Transverse colon (tissue), 4 donors: ENCODE results near the gene CHST5. TPM values are rescaled to one million over a fixed set of nuclear protein-coding genes. Genes with fewer than 3 reads are reported as not detected.

Experiments
- DNase-seq: peaks from one replicate; pipeline ENCODE4 v3.0.0-alpha.2; 2019
- H3K27ac ChIP-seq, 4 donors: fragments of 200-600 bp; sonication (generic); 2 replicates each; pipeline ENCODE4 v1.5.1; 2016 to 2018; ENCODE audit warnings: inconsistent platforms in 4 of 4
- H3K27me3 ChIP-seq: fragments of 200-600 bp; sonication (generic); 2 replicates; pipeline ENCODE4 v1.5.1; 2017; ENCODE audit warnings: inconsistent platforms
- H3K36me3 ChIP-seq, 4 donors: fragments of 200-600 bp; sonication (generic); 2 replicates each; pipeline ENCODE4 v1.5.1; 2017 to 2019; ENCODE audit warnings: inconsistent platforms in 4 of 4
- H3K4me1 ChIP-seq, 4 donors: fragments of 200-600 bp; sonication (generic); 2 replicates each; pipeline ENCODE4 v1.5.1; 2017 to 2020; ENCODE audit warnings: inconsistent platforms in 4 of 4
- H3K4me3 ChIP-seq, 4 donors: fragments of 200-600 bp; sonication (generic); 1 replicate in 1 of 4; 2 replicates in 3 of 4; pipeline versions ENCODE4 v1.5.1 to v1.6.1; 2017 to 2019; ENCODE audit warnings: inconsistent platforms in 4 of 4
- H3K9me3 ChIP-seq, 2 donors: fragments of 200-600 bp; sonication (generic); 2 replicates each; pipeline ENCODE4 v1.5.1; 2017 to 2019; ENCODE audit warnings: inconsistent platforms in 2 of 2
- EP300 ChIP-seq: sonication (generic); formaldehyde crosslinking; IDR thresholded peaks from one replicate; pipeline ENCODE4 v1.6.1; 2017; ENCODE audit warnings: antibody characterized with exemption, low read depth
- POLR2A ChIP-seq: fragments of 450-650 bp; IDR thresholded peaks from one replicate; pipeline ENCODE4 v1.6.1; 2016; ENCODE audit warnings: antibody characterized with exemption, mild to moderate bottlenecking, moderate library complexity
- POLR2AphosphoS5 ChIP-seq, 3 donors: sonication (generic); formaldehyde crosslinking; IDR thresholded peaks; one replicate each; pipeline ENCODE4 v1.6.1; 2016; ENCODE audit warnings: antibody characterized with exemption in 3 of 3
- WGBS, 2 donors: methylation state at CpG; one replicate each; pipeline ENCODE4 v1.1.5; 2018; ENCODE audit warnings: low coverage in 1 of 2; 5-methylcytosine and 5-hydroxymethylcytosine counted together
- in situ Hi-C, 4 donors: fragments of 200-750 bp; cut with MboI; loops; one replicate each; pipeline versions ENCODE4 v1.15.0 to v1.15.1; 2017; ENCODE audit warnings: low sequenced_read_pairs in 3 of 4, low pct_ligation_motif_present in 1 of 4, low pct_unique_long_range_greater_than_20kb in 1 of 4
- intact Hi-C: fragments of 100-400 bp; cut with DNase I; formaldehyde crosslinking; loops from one replicate; pipeline ENCODE4 v1.15.1; 2023; ENCODE audit warnings: low total_unique reads
- total RNA-seq, 4 donors: library from RNA; depleted of rRNA; stranded (reverse); fragments of >200 nt; gene quantifications; one replicate each; pipeline ENCODE4 v1.1.0, GENCODE V29; 2016
- TF ChIP-seq, protein P1 (sequence below), 5 experiments: fragments of 200-600 bp in 3 of 5; fragments of 450-650 bp in 2 of 5; sonication (generic) in 3 of 5; IDR thresholded peaks; 1 replicate in 2 of 5; 2 replicates in 3 of 5; pipeline ENCODE4 v1.5.1; 2016 to 2017; ENCODE audit warnings: antibody characterized with exemption in 5 of 5, inconsistent platforms in 3 of 5, mild to moderate bottlenecking in 2 of 5, moderate library complexity in 1 of 5

CHST5 gene
- total RNA-seq, result 10 to 100 TPM; 17.6 to 52.0 (median 33.8) TPM

DNA sequence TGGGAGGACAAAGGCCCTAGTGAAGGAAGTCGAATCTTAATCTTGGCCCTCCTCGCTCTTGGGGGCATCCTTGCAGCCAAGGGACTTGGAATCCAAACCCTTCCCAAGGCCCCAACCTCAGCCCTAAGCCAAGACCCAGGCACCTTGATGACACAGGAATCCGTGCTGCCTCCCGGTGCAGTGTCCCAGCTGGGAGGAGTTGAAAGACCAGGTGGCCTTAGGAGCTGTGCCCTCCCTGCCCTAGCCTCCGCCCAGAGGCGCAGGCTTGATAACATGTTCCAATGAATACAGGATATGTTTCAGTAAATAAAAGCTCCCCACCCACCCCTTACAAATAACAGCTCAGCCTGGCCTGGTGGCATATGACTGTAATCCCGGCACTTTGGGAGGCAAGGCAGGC lies at the start of gene CHST5:
Gene CHST5 (minus strand): TSS at position 208 of the 400 bp plus-strand sequence. CDS start 5,724 bp downstream, outside the sequence.
- TF ChIP-seq POLR2AphosphoS5 (IDR thresholded peaks at IDR 0.05) (peak; percentile 47 to 88 (median 73)), POLR2A (peak; percentile 75)
- TF ChIP-seq, protein P1, sequence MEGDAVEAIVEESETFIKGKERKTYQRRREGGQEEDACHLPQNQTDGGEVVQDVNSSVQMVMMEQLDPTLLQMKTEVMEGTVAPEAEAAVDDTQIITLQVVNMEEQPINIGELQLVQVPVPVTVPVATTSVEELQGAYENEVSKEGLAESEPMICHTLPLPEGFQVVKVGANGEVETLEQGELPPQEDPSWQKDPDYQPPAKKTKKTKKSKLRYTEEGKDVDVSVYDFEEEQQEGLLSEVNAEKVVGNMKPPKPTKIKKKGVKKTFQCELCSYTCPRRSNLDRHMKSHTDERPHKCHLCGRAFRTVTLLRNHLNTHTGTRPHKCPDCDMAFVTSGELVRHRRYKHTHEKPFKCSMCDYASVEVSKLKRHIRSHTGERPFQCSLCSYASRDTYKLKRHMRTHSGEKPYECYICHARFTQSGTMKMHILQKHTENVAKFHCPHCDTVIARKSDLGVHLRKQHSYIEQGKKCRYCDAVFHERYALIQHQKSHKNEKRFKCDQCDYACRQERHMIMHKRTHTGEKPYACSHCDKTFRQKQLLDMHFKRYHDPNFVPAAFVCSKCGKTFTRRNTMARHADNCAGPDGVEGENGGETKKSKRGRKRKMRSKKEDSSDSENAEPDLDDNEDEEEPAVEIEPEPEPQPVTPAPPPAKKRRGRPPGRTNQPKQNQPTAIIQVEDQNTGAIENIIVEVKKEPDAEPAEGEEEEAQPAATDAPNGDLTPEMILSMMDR (IDR thresholded peaks at IDR 0.05), result no peak
- Histone ChIP-seq H3K36me3 (no peaks in the 10 kb centered on the region), H3K9me3 (no peaks in the 10 kb centered on the region), H3K27me3 (no peaks in the 10 kb centered on the region), H3K4me3 (peak within 1 kb of the TSS in 3 of 4 donors; percentile 21 to 45 (median 36)), H3K27ac (peak within 1 kb of the TSS; percentile 67 to 83 (median 79)), H3K4me1 (peaks cover 0 to 47% (median 23%) of the 10 kb centered on the region in 4 donors)
- WGBS, 2 donors, result 59 to 60% methylated on average over 1 to 7 of the region's 7 CpGs
- intact Hi-C loops, result no loop called here
- peak; percentile 82 for DNase-seq
- in situ Hi-C loops, result no loop called here

DNA sequence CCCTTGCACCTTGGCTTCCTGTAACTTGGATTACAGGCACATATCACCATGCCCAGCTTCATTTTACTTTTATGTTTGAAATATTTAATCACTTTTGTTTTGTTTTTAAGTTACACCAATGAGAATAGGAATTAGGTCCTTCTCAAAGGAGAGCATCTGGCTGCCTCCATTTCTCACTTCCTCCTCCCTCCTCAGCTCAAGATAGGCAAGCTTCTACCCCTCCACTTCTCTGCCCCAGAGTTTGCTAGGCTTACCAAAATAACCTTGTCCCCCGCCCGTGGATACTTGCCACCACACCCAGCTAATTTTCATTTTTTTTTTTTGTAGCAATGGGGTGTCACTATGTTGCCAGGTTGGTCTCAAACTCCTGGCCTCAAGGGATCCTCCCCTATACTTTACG lies 48.2 kb upstream of the CHST5 start:
- 59 to 70% methylated on average over 3 of the region's 3 CpGs for WGBS, 2 donors
- Histone ChIP-seq H3K4me1 (no peaks in the 10 kb centered on the region), H3K4me3 (no peak overlapping the region), H3K9me3 (no peaks in the 10 kb centered on the region), H3K36me3 (peaks cover 0 to 2% (median under 1%) of the 10 kb centered on the region in 4 donors), H3K27ac (no peak overlapping the region), H3K27me3 (no peaks in the 10 kb centered on the region)
- TF ChIP-seq EP300 (no peak), POLR2A (no peak), POLR2AphosphoS5 (IDR thresholded peaks at IDR 0.05) (no peak)
- TF ChIP-seq, protein P1 (IDR thresholded peaks at IDR 0.05), result no peak
- DNase-seq, result no peak
- intact Hi-C loops, result no loop called here
- in situ Hi-C loops, result no loop called here

DNA sequence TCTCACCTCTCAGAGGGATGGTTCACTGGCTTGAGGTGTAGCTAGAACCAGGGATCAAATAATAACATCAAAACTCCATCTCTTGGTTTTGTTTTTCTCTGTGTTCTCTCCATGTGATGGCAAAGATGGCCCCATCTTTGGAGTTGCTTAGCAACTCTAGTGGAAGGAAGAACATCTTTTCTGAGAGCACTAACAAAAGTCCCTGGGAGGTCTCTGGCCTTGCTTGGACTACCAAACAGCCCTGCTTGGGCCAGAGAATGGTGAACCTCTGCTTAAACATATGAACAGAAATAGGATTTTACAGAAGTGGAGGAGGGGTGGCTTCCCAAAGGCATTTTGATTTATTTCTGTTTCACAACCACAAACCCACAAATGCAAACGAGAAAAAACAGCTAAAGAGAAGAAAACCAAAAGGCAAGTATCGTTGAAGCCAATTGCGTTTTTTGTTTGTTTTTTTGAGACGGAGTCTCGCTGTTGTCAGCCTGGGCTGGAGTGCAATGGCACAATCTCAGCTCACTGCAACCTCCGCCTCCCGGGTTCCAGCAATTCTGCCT lies 43.5 kb upstream of the CHST5 start:
- Histone ChIP-seq H3K4me3 (no peak overlapping the region), H3K27ac (no peak overlapping the region), H3K4me1 (no peaks in the 10 kb centered on the region), H3K27me3 (no peaks in the 10 kb centered on the region), H3K9me3 (no peaks in the 10 kb centered on the region), H3K36me3 (peaks cover 0 to 34% (median 9%) of the 10 kb centered on the region in 4 donors)
- WGBS, 2 donors, result 63 to 75% methylated on average over 2 to 7 of the region's 7 CpGs
- in situ Hi-C loops, result no loop called here
- intact Hi-C loops, result no loop called here
- TF ChIP-seq POLR2AphosphoS5 (IDR thresholded peaks at IDR 0.05) (no peak), POLR2A (no peak), EP300 (no peak)
- TF ChIP-seq, protein P1 (IDR thresholded peaks at IDR 0.05), result no peak
- DNase-seq, result no peak

DNA sequence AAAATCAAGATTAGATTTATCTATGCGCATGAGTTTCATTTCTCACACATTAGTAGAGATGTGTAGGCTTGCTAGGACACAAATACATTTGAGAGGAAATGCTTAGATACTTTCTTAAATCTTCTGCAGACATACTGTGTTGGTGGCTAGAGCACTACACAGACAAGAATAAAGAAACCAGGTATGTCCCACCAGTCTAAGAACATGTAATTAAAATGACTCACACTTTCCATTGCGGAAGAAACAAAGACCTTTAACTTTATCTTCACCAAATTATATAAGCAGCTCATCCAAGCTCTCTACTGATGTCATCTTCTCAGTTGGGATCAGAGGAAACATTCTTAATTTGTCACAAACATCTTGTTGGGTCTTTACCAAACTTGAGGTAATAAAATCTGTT lies 42.8 kb upstream of the CHST5 start:
- H3K27me3 ChIP-seq, result no peaks in the 10 kb centered on the region
- no peaks in the 10 kb centered on the region for H3K4me1 ChIP-seq
- intact Hi-C loops (no loop called here), in situ Hi-C loops (no loop called here)
- H3K9me3 ChIP-seq, result no peaks in the 10 kb centered on the region
- H3K36me3 ChIP-seq, result peaks cover 0 to 39% (median 12%) of the 10 kb centered on the region in 4 donors
- H3K27ac ChIP-seq, result no peak overlapping the region
- WGBS, 2 donors, result 97 to 100% methylated on average over 2 of the region's 2 CpGs
- no peak for TF ChIP-seq POLR2A
- TF ChIP-seq, protein P1 (IDR thresholded peaks at IDR 0.05), result no peak
- no peak overlapping the region for H3K4me3 ChIP-seq
- DNase-seq, result no peak
